ENCODE results near the gene FBLN1. TPM values are rescaled to one million over a fixed set of nuclear protein-coding genes. Genes with fewer than 3 reads are reported as not detected.

FBLN1 gene
- total and polyA plus RNA-seq, 2 of the 8 experiments (the other 6 are each of a cell fraction or from before 2014, with no cell fraction given) = 159 to 168 TPM

DNA sequence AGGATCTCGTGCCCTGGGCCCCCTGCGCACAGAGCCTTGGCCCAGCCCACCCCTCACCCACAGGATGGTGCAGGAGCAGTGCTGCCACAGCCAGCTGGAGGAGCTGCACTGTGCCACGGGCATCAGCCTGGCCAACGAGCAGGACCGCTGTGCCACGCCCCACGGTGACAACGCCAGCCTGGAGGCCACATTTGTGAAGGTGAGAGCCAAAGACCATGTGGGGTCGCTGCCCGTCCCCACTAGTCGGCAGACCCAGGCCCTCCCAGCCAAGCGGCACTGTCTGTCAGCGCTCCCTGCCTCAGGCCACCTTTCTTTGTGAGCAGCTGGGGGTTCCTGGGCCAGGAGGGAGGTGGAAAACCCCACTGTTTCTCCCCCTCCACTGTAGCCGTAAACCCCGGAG lies 22.8 kb downstream of the FBLN1 start (continued):
- TF ChIP-seq SRF (IDR thresholded peaks at IDR 0.05; ENCODE audit: low read depth, low read length) = no peak
- TF ChIP-seq, protein P1, sequence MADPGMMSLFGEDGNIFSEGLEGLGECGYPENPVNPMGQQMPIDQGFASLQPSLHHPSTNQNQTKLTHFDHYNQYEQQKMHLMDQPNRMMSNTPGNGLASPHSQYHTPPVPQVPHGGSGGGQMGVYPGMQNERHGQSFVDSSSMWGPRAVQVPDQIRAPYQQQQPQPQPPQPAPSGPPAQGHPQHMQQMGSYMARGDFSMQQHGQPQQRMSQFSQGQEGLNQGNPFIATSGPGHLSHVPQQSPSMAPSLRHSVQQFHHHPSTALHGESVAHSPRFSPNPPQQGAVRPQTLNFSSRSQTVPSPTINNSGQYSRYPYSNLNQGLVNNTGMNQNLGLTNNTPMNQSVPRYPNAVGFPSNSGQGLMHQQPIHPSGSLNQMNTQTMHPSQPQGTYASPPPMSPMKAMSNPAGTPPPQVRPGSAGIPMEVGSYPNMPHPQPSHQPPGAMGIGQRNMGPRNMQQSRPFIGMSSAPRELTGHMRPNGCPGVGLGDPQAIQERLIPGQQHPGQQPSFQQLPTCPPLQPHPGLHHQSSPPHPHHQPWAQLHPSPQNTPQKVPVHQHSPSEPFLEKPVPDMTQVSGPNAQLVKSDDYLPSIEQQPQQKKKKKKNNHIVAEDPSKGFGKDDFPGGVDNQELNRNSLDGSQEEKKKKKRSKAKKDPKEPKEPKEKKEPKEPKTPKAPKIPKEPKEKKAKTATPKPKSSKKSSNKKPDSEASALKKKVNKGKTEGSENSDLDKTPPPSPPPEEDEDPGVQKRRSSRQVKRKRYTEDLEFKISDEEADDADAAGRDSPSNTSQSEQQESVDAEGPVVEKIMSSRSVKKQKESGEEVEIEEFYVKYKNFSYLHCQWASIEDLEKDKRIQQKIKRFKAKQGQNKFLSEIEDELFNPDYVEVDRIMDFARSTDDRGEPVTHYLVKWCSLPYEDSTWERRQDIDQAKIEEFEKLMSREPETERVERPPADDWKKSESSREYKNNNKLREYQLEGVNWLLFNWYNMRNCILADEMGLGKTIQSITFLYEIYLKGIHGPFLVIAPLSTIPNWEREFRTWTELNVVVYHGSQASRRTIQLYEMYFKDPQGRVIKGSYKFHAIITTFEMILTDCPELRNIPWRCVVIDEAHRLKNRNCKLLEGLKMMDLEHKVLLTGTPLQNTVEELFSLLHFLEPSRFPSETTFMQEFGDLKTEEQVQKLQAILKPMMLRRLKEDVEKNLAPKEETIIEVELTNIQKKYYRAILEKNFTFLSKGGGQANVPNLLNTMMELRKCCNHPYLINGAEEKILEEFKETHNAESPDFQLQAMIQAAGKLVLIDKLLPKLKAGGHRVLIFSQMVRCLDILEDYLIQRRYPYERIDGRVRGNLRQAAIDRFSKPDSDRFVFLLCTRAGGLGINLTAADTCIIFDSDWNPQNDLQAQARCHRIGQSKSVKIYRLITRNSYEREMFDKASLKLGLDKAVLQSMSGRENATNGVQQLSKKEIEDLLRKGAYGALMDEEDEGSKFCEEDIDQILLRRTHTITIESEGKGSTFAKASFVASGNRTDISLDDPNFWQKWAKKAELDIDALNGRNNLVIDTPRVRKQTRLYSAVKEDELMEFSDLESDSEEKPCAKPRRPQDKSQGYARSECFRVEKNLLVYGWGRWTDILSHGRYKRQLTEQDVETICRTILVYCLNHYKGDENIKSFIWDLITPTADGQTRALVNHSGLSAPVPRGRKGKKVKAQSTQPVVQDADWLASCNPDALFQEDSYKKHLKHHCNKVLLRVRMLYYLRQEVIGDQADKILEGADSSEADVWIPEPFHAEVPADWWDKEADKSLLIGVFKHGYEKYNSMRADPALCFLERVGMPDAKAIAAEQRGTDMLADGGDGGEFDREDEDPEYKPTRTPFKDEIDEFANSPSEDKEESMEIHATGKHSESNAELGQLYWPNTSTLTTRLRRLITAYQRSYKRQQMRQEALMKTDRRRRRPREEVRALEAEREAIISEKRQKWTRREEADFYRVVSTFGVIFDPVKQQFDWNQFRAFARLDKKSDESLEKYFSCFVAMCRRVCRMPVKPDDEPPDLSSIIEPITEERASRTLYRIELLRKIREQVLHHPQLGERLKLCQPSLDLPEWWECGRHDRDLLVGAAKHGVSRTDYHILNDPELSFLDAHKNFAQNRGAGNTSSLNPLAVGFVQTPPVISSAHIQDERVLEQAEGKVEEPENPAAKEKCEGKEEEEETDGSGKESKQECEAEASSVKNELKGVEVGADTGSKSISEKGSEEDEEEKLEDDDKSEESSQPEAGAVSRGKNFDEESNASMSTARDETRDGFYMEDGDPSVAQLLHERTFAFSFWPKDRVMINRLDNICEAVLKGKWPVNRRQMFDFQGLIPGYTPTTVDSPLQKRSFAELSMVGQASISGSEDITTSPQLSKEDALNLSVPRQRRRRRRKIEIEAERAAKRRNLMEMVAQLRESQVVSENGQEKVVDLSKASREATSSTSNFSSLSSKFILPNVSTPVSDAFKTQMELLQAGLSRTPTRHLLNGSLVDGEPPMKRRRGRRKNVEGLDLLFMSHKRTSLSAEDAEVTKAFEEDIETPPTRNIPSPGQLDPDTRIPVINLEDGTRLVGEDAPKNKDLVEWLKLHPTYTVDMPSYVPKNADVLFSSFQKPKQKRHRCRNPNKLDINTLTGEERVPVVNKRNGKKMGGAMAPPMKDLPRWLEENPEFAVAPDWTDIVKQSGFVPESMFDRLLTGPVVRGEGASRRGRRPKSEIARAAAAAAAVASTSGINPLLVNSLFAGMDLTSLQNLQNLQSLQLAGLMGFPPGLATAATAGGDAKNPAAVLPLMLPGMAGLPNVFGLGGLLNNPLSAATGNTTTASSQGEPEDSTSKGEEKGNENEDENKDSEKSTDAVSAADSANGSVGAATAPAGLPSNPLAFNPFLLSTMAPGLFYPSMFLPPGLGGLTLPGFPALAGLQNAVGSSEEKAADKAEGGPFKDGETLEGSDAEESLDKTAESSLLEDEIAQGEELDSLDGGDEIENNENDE (IDR thresholded peaks at IDR 0.05; ENCODE audit: insufficient replicate concordance, low read length) = no peak

All from H1 (cell line).